ENCODE data around the gene ZWILCH.

DNA sequence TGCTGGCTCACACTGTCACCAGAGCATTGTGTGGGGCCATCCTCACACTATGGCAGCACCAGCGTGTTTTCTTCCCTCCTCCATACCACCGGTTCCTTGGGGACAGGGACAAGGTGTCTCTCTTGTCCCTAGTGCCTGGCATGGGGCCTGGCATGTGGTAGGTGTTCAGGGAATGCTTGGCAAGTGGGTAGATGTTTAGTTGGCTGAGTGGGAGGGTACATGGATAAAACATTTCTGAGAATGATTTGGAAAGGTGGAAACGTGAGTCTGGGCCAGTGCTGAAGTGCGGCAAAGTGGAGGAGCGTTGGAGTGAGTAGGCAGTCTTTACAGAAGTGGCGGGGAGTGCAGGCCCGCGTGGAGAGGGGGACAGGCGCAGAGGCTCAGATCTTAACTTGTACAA lies 22.6 kb upstream of the ZWILCH start:
- TF ChIP-seq TCF12 (IDR thresholded peaks at IDR 0.05; ENCODE audit: low read depth), result no peak
- TF ChIP-seq FOXM1 (IDR thresholded peaks at IDR 0.05; ENCODE audit: borderline replicate concordance, low read depth), result no peak
- no peak for TF ChIP-seq ZBTB7A (IDR thresholded peaks at IDR 0.05; ENCODE audit: low read depth)
- TF ChIP-seq, protein P1, sequence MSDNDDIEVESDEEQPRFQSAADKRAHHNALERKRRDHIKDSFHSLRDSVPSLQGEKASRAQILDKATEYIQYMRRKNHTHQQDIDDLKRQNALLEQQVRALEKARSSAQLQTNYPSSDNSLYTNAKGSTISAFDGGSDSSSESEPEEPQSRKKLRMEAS (IDR thresholded peaks at IDR 0.05), result no peak
- TF ChIP-seq CEBPB (IDR thresholded peaks at IDR 0.05), result no peak
- TF ChIP-seq TAF1 (IDR thresholded peaks at IDR 0.05; ENCODE audit: low read depth), result no peak
- TF ChIP-seq YY1 (IDR thresholded peaks at IDR 0.05; ENCODE audit: low read depth), result no peak
- TF ChIP-seq RAD21 (IDR thresholded peaks at IDR 0.05; ENCODE audit: low read depth), result no peak
- TF ChIP-seq CREB1 (IDR thresholded peaks at IDR 0.05; ENCODE audit: low read depth), result no peak
